ENCODE results near the gene MAT1A.
"Not testable (repeated sequence)": the region's sequence is repeated elsewhere in the genome, so short reads cannot be mapped to it uniquely, and the experiment has no call there.

DNA sequence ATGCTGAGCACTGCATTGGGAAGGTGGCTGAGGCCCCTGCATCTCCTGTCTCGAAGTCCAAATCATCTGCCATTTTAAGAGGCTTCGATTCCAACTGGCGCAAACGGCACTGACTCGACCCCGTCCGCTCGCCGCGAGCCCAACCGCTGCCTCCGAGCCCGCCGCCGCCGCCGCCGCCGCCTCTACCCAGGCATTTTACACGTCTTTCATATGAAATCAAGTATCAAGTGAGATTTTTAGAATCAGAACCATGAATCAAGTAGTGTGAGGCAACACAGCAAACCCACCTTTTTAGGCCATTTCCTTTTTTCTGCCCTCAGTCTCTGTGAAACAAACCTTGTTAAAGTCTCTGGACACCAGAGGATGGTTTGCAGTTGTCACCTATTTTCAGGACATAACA, 41.8 kb downstream of the MAT1A start:
- TF ChIP-seq, protein P1, sequence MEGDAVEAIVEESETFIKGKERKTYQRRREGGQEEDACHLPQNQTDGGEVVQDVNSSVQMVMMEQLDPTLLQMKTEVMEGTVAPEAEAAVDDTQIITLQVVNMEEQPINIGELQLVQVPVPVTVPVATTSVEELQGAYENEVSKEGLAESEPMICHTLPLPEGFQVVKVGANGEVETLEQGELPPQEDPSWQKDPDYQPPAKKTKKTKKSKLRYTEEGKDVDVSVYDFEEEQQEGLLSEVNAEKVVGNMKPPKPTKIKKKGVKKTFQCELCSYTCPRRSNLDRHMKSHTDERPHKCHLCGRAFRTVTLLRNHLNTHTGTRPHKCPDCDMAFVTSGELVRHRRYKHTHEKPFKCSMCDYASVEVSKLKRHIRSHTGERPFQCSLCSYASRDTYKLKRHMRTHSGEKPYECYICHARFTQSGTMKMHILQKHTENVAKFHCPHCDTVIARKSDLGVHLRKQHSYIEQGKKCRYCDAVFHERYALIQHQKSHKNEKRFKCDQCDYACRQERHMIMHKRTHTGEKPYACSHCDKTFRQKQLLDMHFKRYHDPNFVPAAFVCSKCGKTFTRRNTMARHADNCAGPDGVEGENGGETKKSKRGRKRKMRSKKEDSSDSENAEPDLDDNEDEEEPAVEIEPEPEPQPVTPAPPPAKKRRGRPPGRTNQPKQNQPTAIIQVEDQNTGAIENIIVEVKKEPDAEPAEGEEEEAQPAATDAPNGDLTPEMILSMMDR (IDR thresholded peaks at IDR 0.05; ENCODE audit: insufficient read depth, low read depth, low read length), result not testable (repeated sequence)
- TF ChIP-seq EZH2 (IDR thresholded peaks at IDR 0.05; ENCODE audit: insufficient read depth, low read length), result not testable (repeated sequence)
